RWPE1 (cell line): ENCODE data around the gene SMCO2.
"Not testable (repeated sequence)": the region's sequence is repeated elsewhere in the genome, so short reads cannot be mapped to it uniquely, and the experiment has no call there.

Experiments
- CTCF ChIA-PET: fragments of 350-600 bp; sonication (Branson Sonifier 250); formaldehyde crosslinking; extraction: SDS; loops from one replicate; lab custom pipeline; 2021; lab: Yijun Ruan, JAX
- POLR2A ChIA-PET: fragments of 400-600 bp; formaldehyde crosslinking; extraction: SDS; loops from one replicate; lab custom pipeline; 2020; ENCODE audit warnings: antibody characterized with exemption; ENCODE audit not compliant: low non-redundant PET; lab: Yijun Ruan, JAX
- DNase-seq: peaks from one replicate; pipeline ENCODE4 v3.0.0; 2012; ENCODE audit warnings: low spot score
- H3K27ac ChIP-seq: fragments of 450-650 bp; 2 replicates; pipeline ENCODE4 v1.5.1; 2017
- CTCF ChIP-seq: fragments of 450-650 bp; conservative IDR thresholded peaks from 2 replicates; pipeline ENCODE4 v1.5.1; 2017; ENCODE audit warnings: low read depth, mild to moderate bottlenecking

Gene SMCO2

GRCh38 chr12:27535318-27535717, 88.8 kb downstream of the SMCO2 start:
- CTCF ChIA-PET: no interaction called here
- no peak for DNase-seq

GRCh38 chr12:27537855-27538675, 91.5 kb downstream of the SMCO2 start:
- ChIA-PET CTCF (interaction anchor here (0.7 kb wide), 1 partner anchor 16 kb away, joined by 4 read pairs; no protein-coding TSS in a partner anchor), POLR2A (no interaction called here)

More at GRCh38 chr12:27535318-27535717, 88.8 kb downstream of the SMCO2 start:
- POLR2A ChIA-PET: no interaction called here
- no peak for TF ChIP-seq CTCF
- no peak overlapping the region for H3K27ac ChIP-seq

GRCh38 chr12:27539191-27539631, 92.7 kb downstream of the SMCO2 start:
- POLR2A ChIA-PET: no interaction called here
- no peak overlapping the region for H3K27ac ChIP-seq
- TF ChIP-seq CTCF: no peak
- CTCF ChIA-PET: interaction anchor here (0.6 kb wide), 1 partner anchor 417 kb away, joined by 3 read pairs; no protein-coding TSS in a partner anchor
- no peak for DNase-seq

More at GRCh38 chr12:27537855-27538675, 91.5 kb downstream of the SMCO2 start:
- no peak for TF ChIP-seq CTCF
- DNase-seq: no peak
- no peak overlapping the region for H3K27ac ChIP-seq

GRCh38 chr12:27541031-27541719, 94.6 kb downstream of the SMCO2 start:
- no peak for DNase-seq

GRCh38 chr12:27542628-27543027, 96.1 kb downstream of the SMCO2 start:
- DNase-seq: peak; percentile 67
- TF ChIP-seq CTCF: no peak
- POLR2A ChIA-PET: no interaction called here
- CTCF ChIA-PET: interaction anchor here (0.8 kb wide), 1 partner anchor 11 kb away, joined by 3 read pairs; no protein-coding TSS in a partner anchor
- H3K27ac ChIP-seq: no peak overlapping the region

More at GRCh38 chr12:27541031-27541719, 94.6 kb downstream of the SMCO2 start:
- no peak for TF ChIP-seq CTCF
- ChIA-PET POLR2A (no interaction called here), CTCF (interaction anchor here (0.9 kb wide), 1 partner anchor 105 kb away, joined by 3 read pairs; no protein-coding TSS in a partner anchor)
- peak overlapping the region; percentile 47; the same call in 1 of the 2 replicates for H3K27ac ChIP-seq

- H3K27ac ChIP-seq, DNase-seq, CTCF ChIA-PET, POLR2A ChIA-PET: not testable (repeated sequence)
Observed at GRCh38 chr12:27544858-27545257, 98.3 kb downstream of the SMCO2 start.
